Fibroblast of skin of left quadriceps (primary cell): Measurements from ENCODE around the gene KCTD3.

Source experiments
- DNase-seq, 2 experiments: peaks; one replicate each; pipeline ENCODE4 v3.0.0-alpha.2; 2013; ENCODE audit warnings: low read depth in 2 of 2

KCTD3 gene

GRCh38 chr1:215566556-215567490, at the start of gene KCTD3:
Gene KCTD3, plus strand, starts transcription at chr1:215567304. Its CDS starts 382 bp downstream, at chr1:215567686.
- peak; percentile 45 to 53 for DNase-seq

- DNase-seq = peak; percentile 87 to 91
These were observed 49.6 kb upstream of the KCTD3 start for GRCh38 chr1:215517441-215517891.

DNA sequence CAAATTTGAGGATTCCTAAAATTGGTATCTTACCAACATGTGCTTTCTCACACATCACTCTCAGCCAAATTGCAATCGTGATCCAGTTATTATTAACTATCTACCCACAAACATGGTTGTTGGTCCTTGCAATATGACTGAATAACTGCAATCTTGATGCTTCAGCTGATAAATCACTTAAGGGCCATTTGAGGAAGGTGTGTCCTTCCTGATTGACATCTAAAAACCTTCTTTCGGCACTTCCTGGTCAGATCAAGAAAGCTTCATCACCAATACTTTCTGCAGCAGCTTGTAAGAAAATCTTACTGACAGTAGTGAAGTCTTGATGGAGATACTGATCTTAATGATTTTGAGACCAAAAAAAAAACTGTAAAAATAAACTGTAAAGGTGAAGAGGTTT, 48.5 kb upstream of the KCTD3 start:
- no peak for DNase-seq

DNA sequence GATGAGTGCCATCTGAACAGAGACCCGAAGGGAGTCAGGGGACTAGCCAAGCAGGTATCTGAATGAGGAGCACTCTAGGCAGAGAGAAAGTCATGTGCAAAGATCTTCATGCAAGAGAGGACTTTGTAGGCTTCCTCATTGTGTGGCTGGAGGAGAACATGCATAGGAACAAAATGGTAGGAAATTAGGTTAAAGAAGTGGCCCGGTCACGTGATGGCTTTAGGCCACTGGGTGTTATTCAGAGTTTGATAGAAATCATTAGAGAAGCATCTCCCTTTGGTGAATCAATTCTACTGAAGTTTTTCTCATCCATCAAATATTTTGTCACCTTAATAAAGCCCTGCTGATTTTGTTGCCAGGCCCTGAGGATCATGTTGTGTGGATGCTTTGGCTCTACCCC, 45.8 kb upstream of the KCTD3 start:
- DNase-seq = no peak

GRCh38 chr1:215523128-215523861, 43.8 kb upstream of the KCTD3 start:
- no peak for DNase-seq

GRCh38 chr1:215523906-215524305, 43.2 kb upstream of the KCTD3 start:
- DNase-seq = no peak

GRCh38 chr1:215526147-215526845, 40.8 kb upstream of the KCTD3 start:
- DNase-seq = no peak

- no peak for DNase-seq
These were observed 40.3 kb upstream of the KCTD3 start for GRCh38 chr1:215526846-215527151.

GRCh38 chr1:215529111-215529510, 38.0 kb upstream of the KCTD3 start:
- no peak for DNase-seq

DNA sequence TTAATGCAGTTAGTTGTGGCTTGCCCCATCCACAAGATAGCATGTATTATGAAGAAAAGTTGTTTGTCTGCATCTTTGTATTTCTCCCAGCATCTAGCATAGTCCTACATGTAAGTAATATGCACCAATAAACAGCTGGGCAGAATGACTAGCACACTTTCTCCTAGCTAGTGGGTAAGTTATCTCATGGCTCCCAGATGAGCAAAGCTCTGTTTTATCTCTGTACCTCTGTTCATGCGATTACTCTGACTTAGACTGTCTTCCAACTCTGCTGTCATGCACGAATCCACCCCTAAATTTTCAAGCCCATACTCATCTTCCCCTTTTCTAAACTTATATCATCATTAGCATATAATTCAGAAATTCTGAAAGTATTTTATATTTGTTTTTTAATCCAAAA, 37.5 kb upstream of the KCTD3 start:
- DNase-seq = no peak

GRCh38 chr1:215530401-215530984, 36.6 kb upstream of the KCTD3 start:
- DNase-seq = no peak

GRCh38 chr1:215539803-215540570, 27.1 kb upstream of the KCTD3 start:
- no peak for DNase-seq

DNA sequence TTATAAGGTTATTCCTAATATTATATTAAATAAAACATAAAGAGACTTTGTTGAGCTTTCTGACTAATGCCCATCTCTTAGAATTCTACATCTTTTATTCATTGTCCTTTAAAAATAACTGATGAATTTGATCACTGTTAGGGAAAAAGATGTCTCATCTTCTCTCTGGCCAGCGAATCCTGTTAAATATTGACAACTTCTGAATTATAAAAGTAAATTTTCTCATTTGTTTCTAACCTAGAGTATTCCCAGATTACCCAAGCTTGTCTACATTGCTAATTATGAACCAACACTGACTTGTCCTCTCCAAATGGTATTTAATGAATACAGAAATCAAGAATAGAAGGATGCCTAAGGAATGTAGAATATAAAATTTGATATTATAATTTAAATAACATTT, 24.8 kb upstream of the KCTD3 start:
- no peak for DNase-seq

GRCh38 chr1:215543191-215543606, 23.9 kb upstream of the KCTD3 start:
- DNase-seq = no peak

- DNase-seq = no peak
These were observed 23.3 kb upstream of the KCTD3 start for GRCh38 chr1:215543806-215544205.

GRCh38 chr1:215544566-215544965, 22.5 kb upstream of the KCTD3 start:
- DNase-seq = no peak

- DNase-seq = no peak
These were observed 22.0 kb upstream of the KCTD3 start for GRCh38 chr1:215545096-215545495.

DNA sequence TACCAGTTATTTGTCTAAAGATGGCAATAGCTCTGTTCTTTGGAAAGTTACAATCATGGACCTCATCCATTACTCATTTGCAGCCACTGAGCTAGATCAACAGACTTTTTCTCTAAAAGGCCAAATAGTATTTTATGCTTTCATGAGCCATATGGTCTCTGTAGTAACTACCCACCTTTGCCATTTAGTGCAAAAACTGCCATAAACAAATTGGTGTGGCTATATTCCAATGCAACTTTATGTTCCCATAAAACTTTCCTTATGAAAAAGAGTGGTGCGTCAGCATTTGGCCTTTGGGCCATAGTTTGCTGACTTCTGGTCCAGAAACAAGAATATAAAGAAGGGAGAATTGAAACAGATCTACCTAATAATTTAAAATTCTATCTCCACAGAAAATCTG, 20.1 kb upstream of the KCTD3 start:
- DNase-seq = no peak

DNA sequence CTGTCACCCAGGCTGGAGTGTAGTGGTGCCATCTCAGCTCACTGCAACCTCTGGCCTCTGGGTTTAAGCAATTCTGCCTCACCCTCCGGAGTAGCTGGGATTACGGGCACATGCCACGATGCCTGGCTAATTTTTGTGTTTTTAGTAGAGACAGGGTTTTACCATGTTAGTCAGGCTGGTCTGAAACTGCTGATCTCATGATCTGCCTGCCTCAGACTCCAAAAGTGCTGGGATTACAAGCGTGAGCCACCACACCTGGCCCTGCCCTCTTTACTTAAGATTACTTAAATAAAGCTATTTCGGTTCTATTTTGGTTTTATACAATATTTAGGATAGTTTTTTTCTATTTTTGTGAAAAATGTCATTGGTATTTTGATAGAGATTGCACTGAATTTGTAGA, 15.3 kb upstream of the KCTD3 start:
- no peak for DNase-seq

DNA sequence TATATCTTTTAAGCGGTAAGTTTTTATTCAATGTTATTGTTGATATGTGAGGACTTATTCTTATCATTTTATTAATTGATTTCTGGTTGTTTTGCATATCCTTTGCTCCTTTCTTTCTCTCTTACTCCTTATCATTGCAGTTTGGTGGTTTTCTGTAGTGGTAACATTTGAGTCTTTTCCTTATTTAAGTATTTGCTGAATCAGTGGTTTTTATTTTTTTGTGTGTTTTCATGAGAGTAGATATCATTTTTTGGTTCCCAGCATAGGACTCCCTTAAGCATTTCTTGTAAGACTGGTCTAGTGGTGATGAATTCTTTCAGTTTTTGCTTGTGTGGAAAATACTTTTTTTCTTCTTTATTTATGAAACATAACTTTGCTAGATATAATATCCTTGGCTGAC, 12.2 kb upstream of the KCTD3 start:
- no peak for DNase-seq

GRCh38 chr1:215555531-215555930, 11.6 kb upstream of the KCTD3 start:
- no peak for DNase-seq
